ENCODE data around the gene SGMS1.

- no peak for TF ChIP-seq CREB1 (CRISPR knock-in tag; IDR thresholded peaks at IDR 0.05; ENCODE audit: low read depth)
- no peak for TF ChIP-seq JUNB (IDR thresholded peaks at IDR 0.05; ENCODE audit: unreplicated experiment)
- no peak for TF ChIP-seq REST (IDR thresholded peaks at IDR 0.05; ENCODE audit: unreplicated experiment)
- TF ChIP-seq CTCF (conservative IDR thresholded peaks at IDR 0.05; ENCODE audit: low read depth in 2 of 2), result no peak
- TF ChIP-seq EZH2 (IDR thresholded peaks at IDR 0.05; ENCODE audit: low read depth, unreplicated experiment), result no peak
Measured at GRCh38 chr10:50522908-50523307, 100.8 kb downstream of the SGMS1 start.
